Left ventricle myocardium inferior (tissue), 1 donor: ENCODE measurements around the gene DCDC2. TPM values are rescaled to one million over a fixed set of nuclear protein-coding genes. Genes with fewer than 3 reads are reported as not detected.

Experiments used
- DNase-seq: peaks from one replicate; pipeline ENCODE4 v3.0.0-alpha.2; 2020
- H3K27ac ChIP-seq: fragments of 200-600 bp; replicated peaks from 2 replicates; pipeline ENCODE4 v1.8.0; 2021
- H3K27me3 ChIP-seq: fragments of 200-600 bp; 2 replicates; pipeline ENCODE4 v1.8.0; 2021; ENCODE audit warnings: low read depth
- H3K36me3 ChIP-seq: fragments of 200-600 bp; 2 replicates; pipeline ENCODE4 v1.8.0; 2021
- H3K4me1 ChIP-seq: fragments of 200-600 bp; 2 replicates; pipeline ENCODE4 v1.8.0; 2021
- H3K4me3 ChIP-seq: fragments of 200-600 bp; 2 replicates; pipeline ENCODE4 v1.8.0; 2021; ENCODE audit warnings: mild to moderate bottlenecking, moderate library complexity
- H3K9me3 ChIP-seq: fragments of 200-600 bp; replicated peaks from 2 replicates; pipeline ENCODE4 v1.8.0; 2021
- CTCF ChIP-seq: fragments of 200-600 bp; IDR thresholded peaks from 2 replicates; pipeline ENCODE4 v1.8.0; 2021; ENCODE audit warnings: antibody characterized with exemption, mild to moderate bottlenecking, borderline replicate concordance
- intact Hi-C: fragments of 100-400 bp; cut with micrococcal nuclease; formaldehyde crosslinking; loops from one replicate; pipeline ENCODE4 v1.11.0; 2022
- total RNA-seq: library from RNA; stranded (reverse); fragmentation: NEBNext Ultra II Directional; extraction: Animal tissue kit (Norgen Biotek cat#: 25700); gene quantifications from one replicate; pipeline ENCODE4 v1.2.1, GENCODE V29; 2021
- donor health status: DM: no; HTN: yes; CAD: no; lungs with severe emphysema.

Gene DCDC2
- total RNA-seq, 1 donor from 2014 or later = not detected

DNA sequence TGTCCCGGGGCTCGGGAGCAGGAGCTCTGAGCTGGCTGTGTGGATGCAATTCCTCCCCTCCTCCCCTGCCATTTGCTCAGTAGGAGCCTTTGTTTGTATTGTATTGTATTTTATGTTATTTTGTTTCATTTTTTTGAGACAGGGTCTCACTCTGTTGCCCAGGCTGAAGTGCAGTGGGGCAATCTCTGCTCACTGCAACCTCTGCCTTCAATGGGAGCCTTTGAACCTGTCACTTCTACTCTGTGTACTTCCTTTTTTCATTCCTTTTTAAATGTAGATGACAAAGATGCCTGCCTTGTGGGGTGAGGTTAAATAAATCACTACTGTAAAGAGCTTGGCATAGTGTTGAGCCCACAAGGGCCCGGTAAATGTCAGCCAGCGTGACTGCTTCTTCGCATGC, 70.6 kb downstream of the DCDC2 start:
- intact Hi-C loops = no loop called here
- Histone ChIP-seq H3K4me1 (peaks cover 14% of the 10 kb centered on the region), H3K4me3 (no peak overlapping the region), H3K9me3 (no peaks in the 10 kb centered on the region), H3K27me3 (peaks cover 5% of the 10 kb centered on the region), H3K36me3 (no peaks in the 10 kb centered on the region), H3K27ac (no peak overlapping the region)
- no peak for DNase-seq
- TF ChIP-seq CTCF = no peak

DNA sequence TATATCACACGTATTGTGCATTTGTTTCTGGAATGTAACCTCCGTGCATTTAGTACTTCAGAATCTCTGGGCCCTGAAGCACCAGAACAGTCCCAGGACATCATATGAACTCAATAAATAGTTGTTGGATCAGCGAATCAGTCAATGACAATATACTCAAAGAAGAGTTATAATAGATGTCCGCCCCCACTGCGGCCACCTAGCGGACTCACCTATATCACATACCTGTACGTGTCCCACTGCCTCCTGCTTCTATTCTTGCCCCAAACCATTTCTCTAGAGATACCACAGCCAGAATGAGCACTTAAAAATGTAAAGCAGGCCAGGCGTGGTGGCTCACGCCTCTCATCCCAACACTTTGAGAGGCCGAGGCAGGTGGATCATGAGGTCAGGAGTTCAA, 73.9 kb downstream of the DCDC2 start:
- H3K27me3 ChIP-seq = peaks cover 28% of the 10 kb centered on the region
- no peak overlapping the region for H3K4me3 ChIP-seq
- H3K4me1 ChIP-seq = peaks cover 14% of the 10 kb centered on the region
- no peak for TF ChIP-seq CTCF
- DNase-seq = no peak
- no peaks in the 10 kb centered on the region for H3K9me3 ChIP-seq
- H3K36me3 ChIP-seq = no peaks in the 10 kb centered on the region
- intact Hi-C loops = no loop called here
- H3K27ac ChIP-seq = no peak overlapping the region

DNA sequence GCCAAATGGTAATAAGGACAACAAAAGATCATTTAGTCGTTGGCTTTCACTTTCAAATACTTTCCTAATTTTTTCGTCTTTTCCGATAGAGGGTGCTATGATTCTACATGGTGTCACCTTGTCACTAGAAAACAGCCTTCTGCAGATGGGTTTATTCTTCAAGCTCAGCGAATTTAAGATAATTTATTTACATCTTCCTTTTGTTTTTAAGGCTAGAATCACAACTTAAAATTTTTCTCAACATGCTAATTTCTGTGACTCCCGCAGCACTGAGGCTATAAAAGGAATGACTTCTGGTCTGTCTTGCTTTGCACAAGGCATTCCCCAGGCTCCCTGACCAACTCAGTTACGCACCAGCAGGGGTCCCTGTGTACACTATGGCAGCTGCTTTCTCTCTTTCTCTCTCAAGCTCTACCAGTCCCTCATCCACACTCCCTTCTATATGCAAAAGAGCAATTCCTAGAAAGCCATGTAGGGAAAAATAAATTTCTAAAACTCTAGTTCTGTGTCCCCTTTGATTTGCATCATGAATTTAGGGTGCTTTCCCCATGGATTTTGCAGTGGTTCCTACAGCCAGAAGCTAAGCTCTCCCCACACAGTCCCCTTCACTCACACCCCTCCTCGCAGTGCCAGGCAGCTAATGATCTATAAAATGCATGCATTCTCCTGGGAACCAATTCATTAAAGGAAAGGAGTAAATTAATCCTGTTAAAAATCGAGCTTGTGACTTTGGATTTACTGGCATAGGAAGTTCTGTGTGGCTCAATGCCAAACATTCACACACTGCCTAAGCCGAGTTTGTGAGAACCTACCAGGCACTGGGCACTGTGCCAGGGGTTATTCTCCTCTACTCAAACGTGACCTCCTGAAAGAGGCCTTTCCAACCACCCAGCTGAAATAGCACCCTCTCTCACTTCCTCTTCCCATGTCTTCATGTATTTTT, 74.5 kb downstream of the DCDC2 start:
- Histone ChIP-seq H3K27me3 (peaks cover 35% of the 10 kb centered on the region), H3K4me1 (peaks cover 14% of the 10 kb centered on the region), H3K4me3 (peak overlapping the region; percentile 44), H3K9me3 (no peaks in the 10 kb centered on the region), H3K36me3 (no peaks in the 10 kb centered on the region), H3K27ac (no peak overlapping the region)
- TF ChIP-seq CTCF = peak; percentile 68
- intact Hi-C loops = no loop called here
- DNase-seq = peak; percentile 60

DNA sequence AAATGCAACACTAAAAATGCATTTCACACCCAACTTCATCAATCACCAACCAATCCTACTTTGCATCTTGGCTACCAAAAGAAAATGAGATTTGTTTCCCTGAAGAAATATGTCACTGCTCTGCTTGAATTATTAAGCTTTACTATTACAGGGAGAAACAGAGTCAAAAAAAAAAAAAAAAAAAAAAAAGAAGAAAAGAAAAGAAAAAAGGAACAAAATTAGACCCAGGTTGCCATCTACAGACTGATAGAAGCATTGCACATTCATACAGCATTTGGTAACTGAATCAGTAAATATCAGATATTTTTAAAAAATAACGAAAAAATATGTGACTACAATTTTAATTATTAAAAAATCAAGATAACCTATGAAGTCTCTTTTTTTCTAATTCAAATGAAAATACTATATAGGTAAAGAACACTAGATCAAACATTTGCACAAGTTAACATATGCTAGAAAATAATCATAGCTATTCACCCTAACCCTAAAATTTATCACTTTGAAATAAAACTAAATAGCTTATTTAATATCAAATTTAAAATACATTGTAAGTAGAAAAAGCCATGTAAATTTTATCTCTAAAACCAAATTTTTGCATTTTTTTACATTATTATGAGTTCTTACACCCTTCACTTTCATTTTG, 83.3 kb downstream of the DCDC2 start:
- H3K36me3 ChIP-seq = no peaks in the 10 kb centered on the region
- intact Hi-C loops = no loop called here
- peaks cover 43% of the 10 kb centered on the region for H3K27me3 ChIP-seq
- no peaks in the 10 kb centered on the region for H3K4me1 ChIP-seq
- H3K27ac ChIP-seq = no peak overlapping the region
- H3K9me3 ChIP-seq = no peaks in the 10 kb centered on the region
- no peak for DNase-seq
- no peak overlapping the region for H3K4me3 ChIP-seq
- peak; percentile 60 for TF ChIP-seq CTCF

- Histone ChIP-seq H3K4me1 (no peaks in the 10 kb centered on the region), H3K9me3 (no peaks in the 10 kb centered on the region), H3K27me3 (peaks cover 34% of the 10 kb centered on the region), H3K4me3 (no peak overlapping the region), H3K27ac (no peak overlapping the region), H3K36me3 (no peaks in the 10 kb centered on the region)
- no peak for TF ChIP-seq CTCF
- no peak for DNase-seq
- intact Hi-C loops = no loop called here
These were observed 84.6 kb downstream of the DCDC2 start for GRCh38 chr6:24273096-24273870.
